Caco-2 (cell line): ENCODE measurements around the gene IGSF8. TPM values are rescaled to one million over a fixed set of nuclear protein-coding genes. Genes with fewer than 3 reads are reported as not detected.

Experiments
- BruUV-seq: library from RNA; stranded (reverse); fragments of 400-500 nt; replicated peaks from 2 replicates; lab custom pipeline; 2021; lab: Mats Ljungman, UMichigan
- CTCF ChIA-PET: fragments of 300-600 bp; sonication (Branson Sonifier 250); formaldehyde crosslinking; loops from one replicate; lab custom pipeline; 2022; ENCODE audit warnings: antibody characterized with exemption; lab: Charles Lee
- POLR2A ChIA-PET: fragments of 300-600 bp; sonication (Branson Sonifier 250); formaldehyde crosslinking; loops from one replicate; lab custom pipeline; 2022; ENCODE audit warnings: antibody characterized with exemption; lab: Charles Lee
- DNase-seq, 2 experiments: peaks; one replicate each; pipeline versions ENCODE4 v3.0.0 to v3.0.0-alpha.2; 2020 to 2022
- H3K27me3 ChIP-seq: replicated peaks from 2 replicates; pipeline ENCODE4 v1.6.0; 2011; ENCODE audit warnings: low read length; ENCODE audit not compliant: control insufficient read depth, insufficient read depth
- H3K36me3 ChIP-seq: 2 replicates; pipeline ENCODE4 v1.5.1; 2011; ENCODE audit warnings: low read length; ENCODE audit not compliant: control insufficient read depth, insufficient read depth
- H3K4me1 ChIP-seq: fragments of 250-450 bp; sonication (Bioruptor Pico); 2 replicates; pipeline ENCODE4 v1.5.1; 2020; ENCODE audit warnings: mild to moderate bottlenecking
- H3K4me3 ChIP-seq: 2 replicates; pipeline ENCODE4 v1.5.1; 2011; ENCODE audit warnings: low read depth, mild to moderate bottlenecking, control low read depth, low read length
- H3K9me3 ChIP-seq: fragments of 250-450 bp; sonication (Bioruptor Pico); 2 replicates; pipeline ENCODE4 v1.5.1; 2020; ENCODE audit warnings: mild to moderate bottlenecking, moderate library complexity
- H3K27ac Mint-ChIP-seq: one replicate; pipeline ENCODE4 v1.8.0; 2022; ENCODE audit warnings: mixed read lengths; ENCODE audit not compliant: unreplicated experiment
- H3K27me3 Mint-ChIP-seq: one replicate; pipeline ENCODE4 v1.8.0; 2022; ENCODE audit warnings: mixed read lengths; ENCODE audit not compliant: insufficient read depth, unreplicated experiment
- H3K36me3 Mint-ChIP-seq: one replicate; pipeline ENCODE4 v1.8.0; 2022; ENCODE audit warnings: mild to moderate bottlenecking, mixed read lengths; ENCODE audit not compliant: insufficient read depth, unreplicated experiment
- H3K4me1 Mint-ChIP-seq: one replicate; pipeline ENCODE4 v1.8.0; 2022; ENCODE audit warnings: low read depth, mixed read lengths; ENCODE audit not compliant: unreplicated experiment
- H3K4me3 Mint-ChIP-seq: one replicate; pipeline ENCODE4 v1.8.0; 2022; ENCODE audit warnings: mild to moderate bottlenecking, moderate library complexity, mixed read lengths; ENCODE audit not compliant: unreplicated experiment
- H3K9me3 Mint-ChIP-seq: one replicate; pipeline ENCODE4 v1.8.0; 2022; ENCODE audit warnings: mixed read lengths; ENCODE audit not compliant: unreplicated experiment
- CTCF ChIP-seq, 2 experiments: fragments of 200-600 bp in 1 of 2; IDR thresholded peaks; 1 replicate in 1 of 2; 2 replicates in 1 of 2; pipeline versions ENCODE4 v1.5.1 to v1.8.0; 2011 to 2022; ENCODE audit warnings: antibody characterized with exemption in 1 of 2, control low read depth in 1 of 2, inconsistent platforms in 1 of 2, low read depth in 1 of 2, low read length in 1 of 2, mild to moderate bottlenecking in 1 of 2, moderate library complexity in 1 of 2; ENCODE audit not compliant: insufficient read depth in 1 of 2, severe bottlenecking in 1 of 2, unreplicated experiment in 1 of 2
- intact Hi-C: fragments of 100-400 bp; cut with micrococcal nuclease; formaldehyde crosslinking; loops from one replicate; pipeline ENCODE4 v1.10.0; 2022; ENCODE audit not compliant: unreplicated experiment
- total RNA-seq: library from RNA; stranded (reverse); gene quantifications from 2 replicates; pipeline ENCODE4 v1.2.3, GENCODE V29; 2022

IGSF8 gene
- total RNA-seq, 1 experiment from 2014 or later = 15.4 TPM

GRCh38 chr1:160105155-160105554, 6.7 kb upstream of the IGSF8 start:
- H3K9me3 ChIP-seq = no peaks in the 10 kb centered on the region
- Mint-ChIP-seq H3K4me3 (no peak overlapping the region), H3K27ac (no peak overlapping the region), H3K4me1 (peaks cover 31% of the 10 kb centered on the region), H3K27me3 (no peaks in the 10 kb centered on the region), H3K36me3 (peaks cover 5% of the 10 kb centered on the region), H3K9me3 (no peaks in the 10 kb centered on the region)
- no TSS peak for BruUV-seq
- intact Hi-C loops = no loop called here
- no peaks in the 10 kb centered on the region for H3K27me3 ChIP-seq
- no peak for TF ChIP-seq CTCF (IDR thresholded peaks at IDR 0.05; ENCODE audit: insufficient read depth in 1 of 2, low read depth in 1 of 2, low read length in 1 of 2, severe bottlenecking in 1 of 2, unreplicated experiment in 1 of 2)
- H3K4me1 ChIP-seq = peaks cover 14% of the 10 kb centered on the region
- H3K4me3 ChIP-seq = no peak overlapping the region
- DNase-seq = no peak
- ChIA-PET POLR2A (no interaction called here), CTCF (no interaction called here)
- no peaks in the 10 kb centered on the region for H3K36me3 ChIP-seq

- intact Hi-C loops = no loop called here
- Histone ChIP-seq H3K9me3 (no peaks in the 10 kb centered on the region), H3K36me3 (no peaks in the 10 kb centered on the region), H3K27me3 (no peaks in the 10 kb centered on the region), H3K4me1 (peaks cover 14% of the 10 kb centered on the region), H3K4me3 (no peak overlapping the region)
- BruUV-seq = no TSS peak
- no peak for TF ChIP-seq CTCF (IDR thresholded peaks at IDR 0.05; ENCODE audit: insufficient read depth in 1 of 2, low read depth in 1 of 2, low read length in 1 of 2, severe bottlenecking in 1 of 2, unreplicated experiment in 1 of 2)
- Mint-ChIP-seq H3K27ac (no peak overlapping the region), H3K27me3 (no peaks in the 10 kb centered on the region), H3K9me3 (no peaks in the 10 kb centered on the region), H3K4me3 (no peak overlapping the region), H3K4me1 (peaks cover 28% of the 10 kb centered on the region), H3K36me3 (peaks cover 5% of the 10 kb centered on the region)
- no peak for DNase-seq
- POLR2A ChIA-PET = no interaction called here
- CTCF ChIA-PET = interaction anchor here (1.1 to 1.7 kb wide), 2 partner anchors 115 to 250 kb away, joined by 3 to 4 read pairs; no protein-coding TSS in a partner anchor
These were observed 6.1 kb upstream of the IGSF8 start for GRCh38 chr1:160104486-160104885.

GRCh38 chr1:160103658-160104408, 5.4 kb upstream of the IGSF8 start:
- Histone ChIP-seq H3K36me3 (no peaks in the 10 kb centered on the region), H3K9me3 (no peaks in the 10 kb centered on the region), H3K27me3 (no peaks in the 10 kb centered on the region), H3K4me3 (no peak overlapping the region), H3K4me1 (peaks cover 13% of the 10 kb centered on the region)
- H3K27ac Mint-ChIP-seq = no peak overlapping the region
- no peaks in the 10 kb centered on the region for H3K27me3 Mint-ChIP-seq
- intact Hi-C loops = no loop called here
- CTCF ChIA-PET = interaction anchor here (1.1 to 4.3 kb wide), 4 partner anchors 19 to 250 kb away, joined by 3 to 33 read pairs (median 8); no protein-coding TSS in a partner anchor
- no TSS peak for BruUV-seq
- H3K4me1 Mint-ChIP-seq = peaks cover 21% of the 10 kb centered on the region
- no peak for TF ChIP-seq CTCF (IDR thresholded peaks at IDR 0.05; ENCODE audit: insufficient read depth in 1 of 2, low read depth in 1 of 2, low read length in 1 of 2, severe bottlenecking in 1 of 2, unreplicated experiment in 1 of 2)
- POLR2A ChIA-PET = no interaction called here
- no peaks in the 10 kb centered on the region for H3K9me3 Mint-ChIP-seq
- no peak overlapping the region for H3K4me3 Mint-ChIP-seq
- DNase-seq = no peak
- H3K36me3 Mint-ChIP-seq = peaks cover 5% of the 10 kb centered on the region
